Lung (tissue), 12 donors: ENCODE measurements around the gene HSD11B1. TPM values are rescaled to one million over a fixed set of nuclear protein-coding genes. Genes with fewer than 3 reads are reported as not detected.

Source experiments
- ATAC-seq: fragments of 200-7000 bp; cut with Tn5 transposase; one replicate; pipeline ENCODE4 v1.9.1; 2020; ENCODE audit warnings: moderate number of reproducible peaks; ENCODE audit not compliant: insufficient read depth, low FRiP score
- DNase-seq, 3 donors: peaks; one replicate each; pipeline ENCODE4 v3.0.0-alpha.2; 2013 to 2017
- H3K27ac ChIP-seq, 2 donors: one replicate each; pipeline ENCODE4 v1.5.1; 2013; ENCODE audit warnings: mild to moderate bottlenecking in 2 of 2, moderate library complexity in 2 of 2, control low read depth in 1 of 2, inconsistent platforms in 1 of 2, low read depth in 1 of 2, low read length in 1 of 2
- H3K27me3 ChIP-seq, 3 donors: one replicate each; pipeline ENCODE4 v1.5.1; 2013; ENCODE audit warnings: low read length in 2 of 3; ENCODE audit not compliant: control insufficient read depth in 3 of 3, insufficient read depth in 3 of 3
- H3K36me3 ChIP-seq, 4 donors: one replicate each; pipeline ENCODE4 v1.5.1; 2013; ENCODE audit warnings: low read length in 4 of 4, mild to moderate bottlenecking in 1 of 4, moderate library complexity in 1 of 4; ENCODE audit not compliant: control insufficient read depth in 4 of 4, insufficient read depth in 4 of 4
- H3K4me1 ChIP-seq, 5 donors: one replicate each; pipeline ENCODE4 v1.5.1; 2013; ENCODE audit warnings: low read length in 5 of 5, mild to moderate bottlenecking in 2 of 5, moderate library complexity in 1 of 5; ENCODE audit not compliant: control insufficient read depth in 5 of 5, insufficient read depth in 5 of 5
- H3K4me3 ChIP-seq: one replicate; pipeline ENCODE4 v1.5.1; 2013; ENCODE audit warnings: mild to moderate bottlenecking, control low read depth, moderate library complexity
- H3K9ac ChIP-seq, 2 donors: one replicate each; pipeline ENCODE4 v1.5.1; 2013; ENCODE audit warnings: low read length in 2 of 2, control low read depth in 1 of 2; ENCODE audit not compliant: insufficient read depth in 1 of 2
- H3K9me3 ChIP-seq, 4 donors: one replicate each; pipeline ENCODE4 v1.5.1; 2013; ENCODE audit warnings: low read length in 3 of 4, mild to moderate bottlenecking in 1 of 4, moderate library complexity in 1 of 4; ENCODE audit not compliant: control insufficient read depth in 4 of 4, insufficient read depth in 3 of 4
- WGBS, 2 donors: extraction: QIAGEN DNeasy Blood & Tissue Kit; methylation state at CpG; one replicate each; pipeline ENCODE4 v1.1.7; 2013; 5-methylcytosine and 5-hydroxymethylcytosine counted together
- polyA plus RNA-seq, 2 donors: library from polyadenylated mRNA; stranded (reverse); fragments of 200-250 nt; gene quantifications; one replicate each; pipeline ENCODE4 v1.2.1, GENCODE V29; 2013
- total RNA-seq, 2 donors: library from RNA; depleted of rRNA in 1 of 2; stranded (reverse); fragments of >200 nt in 1 of 2; gene quantifications; one replicate each; pipeline ENCODE4 v1.2.1, GENCODE V29; 2014 to 2021
- TF ChIP-seq, protein P1 (sequence below): IDR thresholded peaks from 2 replicates; pipeline ENCODE4 v1.5.1; 2012; ENCODE audit warnings: mild to moderate bottlenecking; ENCODE audit errors: control extremely low read depth, extremely low read depth
- donor health status: control.
- donor health status: control.
- donor health status: Bipolar disorder and iron deficiency.
- donor health status: healthy.
- donor health status: DM: yes; HTN: yes; CAD: no.

Gene HSD11B1
- total and polyA plus RNA-seq, 4 donors: 6.5 to 74.6 (median 25.4) TPM

DNA sequence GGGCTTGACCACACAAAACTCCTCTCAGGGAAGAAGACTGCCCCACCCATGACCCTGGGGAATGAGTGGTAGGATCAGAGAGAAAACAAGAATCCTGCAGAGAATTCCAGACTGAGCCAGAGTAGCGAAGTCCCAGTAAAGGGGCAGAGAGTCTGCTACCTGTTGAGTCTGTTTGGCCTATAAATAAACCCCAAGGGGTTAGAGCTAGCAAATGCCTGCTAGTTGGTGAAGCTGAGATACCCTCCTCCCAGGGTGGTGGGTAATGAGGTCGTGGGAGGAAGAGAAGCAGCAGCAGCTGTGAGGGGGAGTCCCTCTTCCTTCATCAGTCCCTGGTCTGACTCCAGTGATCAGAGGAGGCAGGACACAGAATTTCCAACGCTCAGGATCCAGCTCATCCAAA is 53.8 kb downstream of the HSD11B1 start:
- H3K4me1 ChIP-seq: peaks cover 0 to 1% (median 0%) of the 10 kb centered on the region in 5 donors
- TF ChIP-seq, protein P1, sequence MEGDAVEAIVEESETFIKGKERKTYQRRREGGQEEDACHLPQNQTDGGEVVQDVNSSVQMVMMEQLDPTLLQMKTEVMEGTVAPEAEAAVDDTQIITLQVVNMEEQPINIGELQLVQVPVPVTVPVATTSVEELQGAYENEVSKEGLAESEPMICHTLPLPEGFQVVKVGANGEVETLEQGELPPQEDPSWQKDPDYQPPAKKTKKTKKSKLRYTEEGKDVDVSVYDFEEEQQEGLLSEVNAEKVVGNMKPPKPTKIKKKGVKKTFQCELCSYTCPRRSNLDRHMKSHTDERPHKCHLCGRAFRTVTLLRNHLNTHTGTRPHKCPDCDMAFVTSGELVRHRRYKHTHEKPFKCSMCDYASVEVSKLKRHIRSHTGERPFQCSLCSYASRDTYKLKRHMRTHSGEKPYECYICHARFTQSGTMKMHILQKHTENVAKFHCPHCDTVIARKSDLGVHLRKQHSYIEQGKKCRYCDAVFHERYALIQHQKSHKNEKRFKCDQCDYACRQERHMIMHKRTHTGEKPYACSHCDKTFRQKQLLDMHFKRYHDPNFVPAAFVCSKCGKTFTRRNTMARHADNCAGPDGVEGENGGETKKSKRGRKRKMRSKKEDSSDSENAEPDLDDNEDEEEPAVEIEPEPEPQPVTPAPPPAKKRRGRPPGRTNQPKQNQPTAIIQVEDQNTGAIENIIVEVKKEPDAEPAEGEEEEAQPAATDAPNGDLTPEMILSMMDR: no peak
- H3K4me3 ChIP-seq: no peak overlapping the region
- H3K27ac ChIP-seq: no peak overlapping the region
- no peaks in the 10 kb centered on the region for H3K9me3 ChIP-seq
- ATAC-seq (no peak), DNase-seq (no peak)
- no peaks in the 10 kb centered on the region for H3K36me3 ChIP-seq
- H3K9ac ChIP-seq: no peak overlapping the region
- no peaks in the 10 kb centered on the region for H3K27me3 ChIP-seq
- 51 to 60% methylated on average over 3 of the region's 3 CpGs for WGBS, 2 donors

DNA sequence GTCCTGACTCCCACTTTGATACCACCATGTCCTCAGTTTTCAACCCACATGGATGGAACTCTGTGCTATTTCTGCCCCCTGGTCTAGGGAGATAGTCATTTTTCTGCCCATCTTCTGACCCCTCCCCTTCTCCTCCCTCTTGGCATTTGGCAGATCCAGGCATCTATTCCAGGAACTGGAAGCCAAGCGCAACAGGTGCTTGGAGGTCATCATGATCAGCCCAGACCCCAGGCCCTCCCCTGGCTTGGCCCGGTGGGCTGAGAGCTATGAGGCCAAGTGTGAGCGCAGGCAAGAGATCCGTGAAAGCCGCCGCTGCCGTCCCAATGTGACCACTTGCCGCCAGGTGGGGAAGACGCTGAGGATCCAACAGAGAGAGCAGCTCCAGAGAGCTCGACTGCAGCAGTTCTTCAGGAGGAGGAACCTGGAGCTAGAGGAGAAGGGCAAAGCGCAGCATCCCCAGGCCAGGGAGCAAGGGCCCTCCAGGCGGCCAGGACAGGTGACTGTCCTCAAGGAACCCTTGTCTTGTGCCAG is 55.2 kb downstream of the HSD11B1 start:
- TF ChIP-seq, protein P1: no peak
- no peaks in the 10 kb centered on the region for H3K36me3 ChIP-seq
- no peak overlapping the region for H3K9ac ChIP-seq
- no peaks in the 10 kb centered on the region for H3K9me3 ChIP-seq
- DNase-seq (no peak), ATAC-seq (no peak)
- H3K4me3 ChIP-seq: no peak overlapping the region
- H3K27ac ChIP-seq: no peak overlapping the region
- H3K4me1 ChIP-seq: peaks cover 0 to 1% (median 0%) of the 10 kb centered on the region in 5 donors
- no peaks in the 10 kb centered on the region for H3K27me3 ChIP-seq
- WGBS, 2 donors: 94 to 97% methylated on average over 12 of the region's 12 CpGs

DNA sequence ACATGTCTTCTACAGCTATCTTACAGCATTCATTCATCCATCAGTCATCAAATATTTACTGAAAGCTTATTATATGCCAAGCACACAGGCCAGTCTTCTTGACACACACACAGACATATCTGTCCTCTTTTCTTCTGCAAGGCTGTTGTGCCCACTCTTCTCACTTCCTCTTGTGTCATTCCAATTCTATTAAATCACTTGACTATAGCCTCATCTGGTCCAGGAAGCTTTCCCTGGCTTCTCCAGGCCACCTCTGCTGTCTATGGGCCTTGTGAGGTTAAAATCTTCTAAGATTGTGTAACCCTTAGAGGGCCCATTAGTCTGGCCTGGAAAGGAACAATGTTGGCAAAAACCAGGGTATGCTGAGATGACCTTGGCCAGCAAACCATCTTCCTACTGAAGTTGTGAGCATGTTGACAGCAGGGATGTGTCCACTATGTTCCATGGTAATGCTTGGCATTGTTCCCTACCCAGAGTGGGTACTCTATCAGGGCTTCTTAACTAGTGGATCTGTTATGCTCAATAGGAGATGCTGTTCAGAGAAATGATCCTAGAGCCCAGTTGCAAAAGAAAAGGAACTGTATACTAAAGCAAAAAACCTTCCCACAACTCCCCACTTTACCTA is 56.5 kb downstream of the HSD11B1 start:
- no peaks in the 10 kb centered on the region for H3K27me3 ChIP-seq

More for the DNA sequence above, 56.5 kb downstream of the HSD11B1 start:
- no peak overlapping the region for H3K9ac ChIP-seq
- TF ChIP-seq, protein P1: no peak
- no peak overlapping the region for H3K4me3 ChIP-seq
- ATAC-seq: no peak
- H3K27ac ChIP-seq: no peak overlapping the region
- H3K9me3 ChIP-seq: no peaks in the 10 kb centered on the region
- H3K36me3 ChIP-seq: no peaks in the 10 kb centered on the region
- peaks cover 0 to 1% (median 0%) of the 10 kb centered on the region in 5 donors for H3K4me1 ChIP-seq
- no peak for DNase-seq
